GM11168 (cell line): Measurements from ENCODE around the gene KREMEN2.
"Not testable (repeated sequence)": the region's sequence is repeated elsewhere in the genome, so short reads cannot be mapped to it uniquely, and the experiment has no call there.

Experiments used
- in situ Hi-C: fragments of 300-500 bp; cut with MboI; formaldehyde crosslinking; loops from one replicate; pipeline ENCODE4 v1.12.0; 2022; ENCODE audit warnings: low sequenced_read_pairs; ENCODE audit not compliant: unreplicated experiment

KREMEN2 gene, protein sequence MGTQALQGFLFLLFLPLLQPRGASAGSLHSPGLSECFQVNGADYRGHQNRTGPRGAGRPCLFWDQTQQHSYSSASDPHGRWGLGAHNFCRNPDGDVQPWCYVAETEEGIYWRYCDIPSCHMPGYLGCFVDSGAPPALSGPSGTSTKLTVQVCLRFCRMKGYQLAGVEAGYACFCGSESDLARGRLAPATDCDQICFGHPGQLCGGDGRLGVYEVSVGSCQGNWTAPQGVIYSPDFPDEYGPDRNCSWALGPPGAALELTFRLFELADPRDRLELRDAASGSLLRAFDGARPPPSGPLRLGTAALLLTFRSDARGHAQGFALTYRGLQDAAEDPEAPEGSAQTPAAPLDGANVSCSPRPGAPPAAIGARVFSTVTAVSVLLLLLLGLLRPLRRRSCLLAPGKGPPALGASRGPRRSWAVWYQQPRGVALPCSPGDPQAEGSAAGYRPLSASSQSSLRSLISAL

GRCh38 chr16:2963723-2964474 lies at the start of gene KREMEN2:
TSS of gene KREMEN2 (plus strand) at chr16:2964275. CDS start at chr16:2964521, 246 bp downstream.
- in situ Hi-C loops: no loop called here

DNA sequence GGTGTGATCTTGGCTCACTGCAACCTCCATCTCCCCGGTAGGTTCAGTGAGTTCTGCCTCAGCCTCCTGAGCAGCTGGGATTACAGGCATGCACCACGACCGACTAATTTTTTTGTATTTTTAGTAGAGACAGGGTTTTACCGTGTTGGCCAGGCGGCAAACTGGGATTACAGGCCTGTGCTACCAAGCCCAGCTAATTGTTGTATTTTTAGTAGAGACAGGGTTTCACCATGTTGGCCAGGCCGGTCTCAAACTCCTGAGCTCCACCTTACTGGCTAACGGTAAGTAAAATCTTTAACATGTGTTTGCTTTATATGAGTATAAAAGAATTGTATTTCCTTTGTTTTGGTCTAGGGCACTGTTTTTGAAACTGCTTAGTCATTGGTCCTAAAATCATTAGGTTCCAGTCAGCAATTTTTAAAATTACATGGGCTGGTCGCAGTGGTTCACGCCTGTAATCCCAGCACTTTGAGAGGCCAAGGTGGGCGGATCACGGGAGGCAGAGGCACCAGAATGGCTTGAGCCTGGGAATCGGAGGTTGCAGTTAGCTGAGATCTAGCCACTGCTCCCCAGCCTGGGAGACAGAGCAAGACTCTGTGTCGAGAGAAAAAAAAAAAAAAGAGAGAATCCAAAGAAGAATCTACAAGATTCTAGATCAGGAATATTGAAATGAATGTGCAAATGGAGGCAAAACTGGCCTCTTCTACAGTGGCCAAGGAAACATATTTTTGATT lies 48.7 kb upstream of the KREMEN2 start:
- in situ Hi-C loops: no loop called here

DNA sequence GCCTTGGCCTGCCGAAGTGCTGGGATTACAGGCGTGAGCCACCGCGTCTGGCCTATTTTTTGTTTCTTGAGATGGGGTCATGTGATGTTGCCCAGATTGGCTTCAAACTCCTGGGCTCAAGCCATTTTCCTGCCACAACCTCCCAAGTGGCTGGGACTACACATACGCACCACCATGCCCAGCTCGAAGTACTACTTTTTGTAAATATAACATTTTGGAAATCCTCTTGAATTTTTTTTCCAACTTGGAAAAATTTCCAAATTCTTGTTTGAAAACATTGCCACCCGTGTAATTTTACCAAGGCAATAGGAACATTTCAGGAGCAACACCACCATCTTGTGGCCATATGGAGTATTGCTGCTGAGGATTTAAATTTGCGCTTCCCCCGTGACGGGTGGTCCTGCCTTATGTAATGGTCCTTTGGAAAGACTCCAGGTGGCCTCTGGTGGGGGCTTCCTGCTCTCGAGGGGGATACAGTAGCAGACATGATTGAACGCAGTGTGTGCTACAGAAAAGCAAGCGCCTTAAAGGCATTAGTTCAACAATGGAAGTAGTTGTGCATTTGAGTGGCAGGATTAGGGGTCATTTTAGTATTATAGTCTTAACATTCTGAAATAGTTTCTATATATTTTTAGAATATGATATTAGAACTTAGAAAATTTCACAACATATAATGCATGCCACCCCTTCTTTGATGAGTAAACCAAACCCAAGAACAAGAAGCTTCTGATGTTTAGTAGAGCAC lies 44.4 kb upstream of the KREMEN2 start:
- in situ Hi-C loops: loop anchor here (5.0 kb wide), 1 partner anchor 42 kb away; no protein-coding TSS in a partner anchor

- in situ Hi-C loops: loop anchor here (5.0 kb wide), 1 partner anchor 46 kb away; no protein-coding TSS in a partner anchor
Measured at GRCh38 chr16:2923481-2923880, 40.6 kb upstream of the KREMEN2 start.

- in situ Hi-C loops: loop anchor here (5.0 kb wide), 1 partner anchor 48 kb away; no protein-coding TSS in a partner anchor
Measured at GRCh38 chr16:2924901-2925755, 38.9 kb upstream of the KREMEN2 start.

- in situ Hi-C loops: no loop called here
Measured at GRCh38 chr16:2925951-2926649, 38.0 kb upstream of the KREMEN2 start.

- in situ Hi-C loops: no loop called here
Measured at GRCh38 chr16:2926650-2926999, 37.5 kb upstream of the KREMEN2 start.

GRCh38 chr16:2927010-2927646 lies 36.9 kb upstream of the KREMEN2 start:
- in situ Hi-C loops: no loop called here

DNA sequence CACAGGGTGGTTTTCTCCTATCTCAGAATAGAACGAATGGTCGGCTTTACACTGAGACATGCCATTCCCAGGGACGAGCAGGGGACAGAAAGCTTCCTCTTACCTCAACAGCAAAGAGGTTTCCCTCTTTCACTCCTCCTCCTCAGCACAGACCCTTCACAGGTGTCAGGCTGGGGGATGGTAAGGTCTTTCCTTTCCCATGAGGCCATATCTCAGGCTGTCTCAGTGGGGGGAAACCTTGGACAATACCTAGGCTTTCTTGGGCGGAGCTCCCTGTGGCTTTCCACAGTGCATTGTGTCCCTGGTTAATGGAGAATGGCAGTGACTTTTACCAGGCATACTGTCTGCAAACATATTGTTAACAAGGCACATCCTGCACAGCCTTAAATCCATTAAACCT lies 35.9 kb upstream of the KREMEN2 start:
- in situ Hi-C loops: not testable (repeated sequence)

DNA sequence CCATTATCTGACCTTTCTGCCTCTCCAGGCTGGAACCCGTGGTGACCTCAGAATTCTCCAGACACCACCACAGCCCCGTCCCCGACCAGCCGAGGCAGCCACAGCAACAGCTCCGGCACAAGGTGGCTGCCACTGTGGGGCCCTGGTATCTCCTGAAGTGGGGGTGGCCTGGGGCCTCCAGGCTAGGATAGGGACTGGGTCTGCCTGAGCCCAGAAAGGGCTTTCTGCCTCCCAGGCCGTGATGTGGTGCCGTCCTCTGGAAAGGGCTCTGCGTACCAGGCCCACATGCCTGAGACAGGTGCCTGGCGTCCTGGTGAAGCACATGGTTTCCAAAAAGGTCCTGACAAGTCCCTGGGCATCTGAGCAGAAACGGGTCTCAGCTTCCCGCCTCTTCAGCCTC lies 35.3 kb upstream of the KREMEN2 start:
- in situ Hi-C loops: no loop called here

DNA sequence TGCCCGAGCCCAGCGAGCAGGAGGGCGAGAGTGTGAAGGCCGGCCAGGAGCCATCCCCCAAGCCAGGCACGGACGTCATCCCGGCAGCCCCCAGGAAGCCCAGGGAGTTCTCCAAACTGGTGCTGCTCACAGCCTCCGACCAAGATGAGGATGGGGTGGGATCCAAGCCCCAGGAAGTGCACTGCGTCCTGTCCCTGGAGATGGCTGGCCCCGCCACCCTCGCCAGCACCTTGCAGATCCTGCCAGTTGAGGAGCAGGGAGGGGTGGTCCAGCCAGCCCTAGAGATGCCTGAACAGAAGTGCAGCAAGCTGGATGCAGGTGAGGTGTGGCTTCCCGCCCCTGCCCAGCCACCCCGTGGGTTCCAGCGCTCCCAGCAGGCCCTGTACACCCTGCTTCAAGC lies 34.4 kb upstream of the KREMEN2 start:
- in situ Hi-C loops: no loop called here

DNA sequence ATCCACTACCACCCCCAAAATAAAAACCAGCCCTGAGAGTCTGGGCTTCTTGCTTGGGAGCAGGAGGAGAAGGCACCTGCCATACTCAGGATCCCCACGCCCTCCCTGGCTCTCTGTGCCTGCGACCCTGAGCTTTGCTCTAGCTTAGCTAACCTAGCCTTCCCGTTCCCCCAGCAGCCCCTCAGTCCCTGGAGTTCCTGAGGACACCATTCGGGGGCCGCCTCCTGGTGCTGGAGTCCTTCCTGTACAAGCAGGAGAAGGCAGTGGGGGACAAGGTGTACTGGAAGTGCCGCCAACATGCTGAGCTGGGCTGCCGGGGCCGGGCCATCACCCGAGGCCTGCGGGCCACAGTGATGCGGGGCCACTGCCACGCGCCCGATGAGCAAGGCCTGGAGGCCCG lies 33.8 kb upstream of the KREMEN2 start:
- in situ Hi-C loops: no loop called here

DNA sequence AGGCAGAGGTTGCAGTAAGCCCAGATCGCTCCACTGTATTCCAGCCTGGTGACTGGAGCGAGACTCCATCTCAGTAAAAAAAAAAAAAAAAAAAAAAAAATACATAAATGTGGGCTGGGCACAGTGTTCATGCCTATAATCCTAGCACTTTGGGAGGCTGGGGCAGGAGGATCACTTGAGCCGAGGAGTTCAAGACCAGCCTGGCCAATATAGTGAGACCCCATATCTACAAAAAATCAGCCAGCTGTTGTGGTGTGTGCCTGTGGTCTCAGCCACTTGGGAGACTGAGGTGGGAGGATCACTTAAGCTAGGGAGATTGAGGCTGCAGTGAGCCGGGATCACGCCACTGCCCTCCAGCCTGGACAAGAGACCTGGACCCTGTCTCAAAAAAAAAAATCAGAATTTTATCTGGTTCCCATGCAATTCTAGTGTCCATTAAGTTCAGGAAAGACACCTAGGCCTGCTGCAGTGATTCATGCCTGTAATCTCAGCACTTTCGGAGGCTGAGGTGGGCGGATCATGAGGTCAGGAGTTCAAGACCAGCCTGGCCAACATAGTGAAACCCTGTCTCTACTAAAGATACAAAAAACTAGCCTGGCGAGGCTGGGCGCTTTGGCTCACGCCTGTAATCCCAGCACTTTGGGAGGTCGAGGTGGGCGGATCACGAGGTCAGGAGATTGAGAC lies 32.7 kb upstream of the KREMEN2 start:
- in situ Hi-C loops: not testable (repeated sequence)

GRCh38 chr16:2933136-2933535 lies 30.9 kb upstream of the KREMEN2 start:
- in situ Hi-C loops: no loop called here

DNA sequence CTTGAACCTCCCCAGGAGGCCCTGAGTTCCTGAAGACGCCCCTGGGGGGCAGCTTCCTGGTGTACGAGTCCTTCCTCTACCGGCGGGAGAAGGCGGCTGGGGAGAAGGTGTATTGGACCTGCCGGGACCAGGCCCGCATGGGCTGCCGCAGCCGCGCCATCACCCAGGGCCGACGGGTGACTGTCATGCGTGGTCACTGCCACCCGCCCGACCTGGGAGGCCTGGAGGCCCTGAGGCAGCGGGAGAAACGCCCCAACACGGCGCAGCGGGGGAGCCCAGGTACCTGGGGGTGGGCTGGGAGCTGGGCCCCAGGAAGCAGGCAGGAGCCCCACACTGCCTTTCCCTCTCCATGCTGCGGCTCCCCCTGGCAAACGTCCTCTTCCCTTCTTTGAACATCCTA lies 30.4 kb upstream of the KREMEN2 start:
- in situ Hi-C loops: no loop called here

DNA sequence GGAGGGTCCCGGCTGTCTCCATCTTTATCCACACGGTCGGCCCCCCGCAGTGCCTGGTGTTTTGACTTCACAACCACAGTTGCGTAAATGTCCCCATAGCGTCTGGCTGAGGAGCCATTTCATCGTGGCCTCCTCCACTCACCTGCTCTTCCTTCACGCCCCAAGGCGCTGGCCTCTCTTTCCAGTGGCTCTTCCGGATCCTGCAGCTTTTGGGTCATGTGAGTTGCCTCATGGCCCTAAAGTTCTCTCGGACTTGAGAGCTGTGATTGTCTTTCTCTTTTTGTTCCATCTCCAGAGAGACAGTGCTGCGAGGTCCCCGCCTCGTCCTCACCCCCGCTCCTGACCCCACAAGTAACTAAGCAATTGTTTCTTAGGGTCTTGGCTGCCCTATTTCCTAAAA lies 29.6 kb upstream of the KREMEN2 start:
- in situ Hi-C loops: no loop called here

- in situ Hi-C loops: no loop called here
Measured at GRCh38 chr16:2936436-2937011, 27.6 kb upstream of the KREMEN2 start.
